GM21717 (cell line): ENCODE data around the gene CCDC85C.

Experiments
- ATAC-seq: cut with Tn5 transposase; IDR thresholded peaks from one replicate; pipeline ENCODE4 v1.9.1; 2021; ENCODE audit warnings: mild to moderate bottlenecking, moderate library complexity; ENCODE audit not compliant: unreplicated experiment

Gene CCDC85C

DNA sequence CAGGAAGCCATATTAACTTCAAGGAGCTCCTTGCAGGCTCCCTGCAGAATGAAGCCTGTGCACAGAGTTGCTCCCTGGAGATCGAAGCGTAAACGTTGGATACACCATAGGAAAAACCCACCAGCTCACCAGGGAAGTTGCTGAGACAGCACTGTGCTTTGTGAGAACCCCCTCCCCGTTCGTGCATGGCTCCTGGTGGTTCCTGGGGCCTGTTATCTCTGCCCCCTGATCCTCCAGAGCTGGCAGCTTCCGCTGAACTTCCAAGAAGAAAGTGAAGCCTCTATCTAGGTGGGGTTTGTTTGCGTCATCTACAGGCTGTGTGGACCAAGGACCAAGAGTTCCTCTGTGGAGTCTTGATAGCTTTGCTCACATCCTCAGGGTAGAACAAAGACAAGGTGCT lies 2.4 kb upstream of the CCDC85C start:
- ATAC-seq: no peak

DNA sequence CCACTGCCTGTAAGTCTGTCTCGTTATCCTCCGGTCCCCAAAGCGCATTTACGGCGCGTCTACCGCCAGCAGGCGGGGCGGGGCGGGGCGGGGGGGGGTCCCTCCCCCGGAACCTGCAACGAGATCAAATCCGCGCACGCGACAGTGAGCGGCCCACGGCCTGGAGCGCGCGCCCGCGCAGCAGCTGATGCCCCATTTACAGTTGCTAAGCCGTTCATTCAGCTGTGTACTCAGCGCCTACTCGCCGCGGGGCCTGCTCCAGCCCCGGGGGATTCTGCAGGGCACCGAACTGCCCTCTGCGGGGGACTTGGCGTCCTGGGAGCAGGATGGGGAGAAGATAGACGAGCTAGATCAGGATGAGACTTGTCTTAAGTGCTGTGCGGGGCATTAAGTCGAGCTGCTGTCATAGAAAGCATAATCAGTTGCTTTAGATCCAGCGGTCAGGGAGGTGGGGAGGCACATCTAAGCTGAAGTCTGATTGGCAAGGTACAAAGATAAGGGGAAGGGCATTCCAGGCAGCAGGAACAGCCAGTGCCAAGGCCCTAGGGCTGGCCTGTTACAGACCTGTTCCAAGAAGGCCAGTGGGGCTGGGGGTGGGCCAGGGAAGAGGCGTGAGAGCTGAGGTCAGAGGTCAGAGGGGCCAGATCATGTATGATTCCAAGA lies 1.4 kb upstream of the CCDC85C start:
- no peak for ATAC-seq

DNA sequence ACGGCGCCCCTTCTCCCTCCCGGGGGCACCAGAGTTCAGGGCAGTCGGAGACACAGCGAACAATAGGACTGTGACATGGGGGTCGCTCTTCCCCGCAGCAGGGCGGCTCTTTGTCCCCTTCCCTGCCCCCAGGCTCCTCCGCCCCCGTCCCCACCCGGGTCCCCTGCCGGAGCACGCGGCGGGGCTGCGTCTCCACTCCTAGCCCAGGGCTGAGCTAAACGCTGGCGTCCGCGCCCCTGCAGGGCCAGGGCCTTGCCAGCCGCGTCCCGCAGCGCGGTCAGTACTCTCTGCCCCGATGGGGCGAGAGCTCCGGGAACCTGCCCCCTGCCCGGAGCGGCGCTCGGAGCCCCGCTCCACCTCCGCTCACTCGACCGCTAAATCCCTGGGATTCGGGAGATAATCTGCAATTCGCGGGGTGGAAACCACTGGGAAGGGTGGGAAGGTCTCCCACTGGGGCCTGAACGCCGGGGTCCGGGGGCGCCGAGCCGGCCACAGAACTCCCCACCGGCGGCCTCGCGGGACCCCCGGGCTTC lies 825 bp upstream of the CCDC85C start:
- ATAC-seq: no peak

DNA sequence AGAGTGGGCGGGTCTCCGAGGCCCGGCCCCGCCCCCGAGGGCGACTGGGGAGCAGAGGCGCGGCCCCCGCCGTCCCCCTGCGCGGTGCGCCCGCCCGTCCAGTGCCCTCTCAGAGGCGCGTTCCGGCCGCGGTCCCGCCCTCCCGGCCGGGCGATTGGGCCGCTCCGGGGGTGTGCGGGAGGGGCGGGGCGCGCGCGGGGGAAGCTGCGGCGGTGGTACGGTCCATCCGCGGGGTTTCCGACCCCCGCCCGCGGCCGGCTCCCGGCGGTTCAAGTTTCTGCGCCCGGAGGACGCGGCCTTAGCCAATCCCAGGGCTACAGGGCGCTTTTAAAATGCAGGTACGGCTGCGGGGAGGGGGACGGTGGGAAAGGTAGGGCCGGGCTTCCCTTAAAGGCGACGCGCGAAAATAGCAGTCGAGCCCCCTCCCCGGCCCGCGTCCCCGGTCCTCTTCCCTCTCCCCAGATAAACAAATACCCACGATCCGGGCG lies 315 bp upstream of the CCDC85C start:
- ATAC-seq: peak; percentile 83

DNA sequence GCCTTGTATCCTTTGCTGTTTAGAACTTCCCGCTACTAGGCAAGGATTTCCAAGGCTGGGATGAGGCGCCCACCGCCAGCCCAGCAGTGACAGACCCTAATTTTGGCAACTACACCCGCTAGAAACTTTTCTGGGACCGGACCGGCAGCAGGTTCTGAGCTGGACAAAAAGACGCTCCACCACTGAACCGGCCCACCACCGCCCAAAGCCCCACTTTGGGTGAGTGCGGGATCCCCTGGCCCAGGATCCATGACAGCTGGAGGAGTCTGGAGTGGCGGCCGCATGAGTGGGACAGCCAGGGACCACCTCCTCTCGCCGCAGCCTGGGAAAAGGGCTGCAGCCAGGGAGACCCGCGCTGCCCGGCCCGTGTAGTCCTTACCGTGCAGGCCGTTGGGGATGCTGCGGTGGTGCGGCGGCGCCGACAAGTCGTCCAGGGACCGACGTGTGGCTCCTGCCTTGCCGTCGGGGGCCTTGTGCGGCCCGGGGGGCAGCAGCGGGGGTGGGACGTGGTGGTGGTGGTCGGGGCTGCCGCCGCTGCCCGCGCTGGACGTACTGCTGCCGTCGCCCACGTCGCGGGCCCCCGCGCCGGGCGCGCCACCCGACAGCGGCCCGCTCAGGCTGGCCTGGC lies 1.1 kb downstream of the CCDC85C start:
- no peak for ATAC-seq

DNA sequence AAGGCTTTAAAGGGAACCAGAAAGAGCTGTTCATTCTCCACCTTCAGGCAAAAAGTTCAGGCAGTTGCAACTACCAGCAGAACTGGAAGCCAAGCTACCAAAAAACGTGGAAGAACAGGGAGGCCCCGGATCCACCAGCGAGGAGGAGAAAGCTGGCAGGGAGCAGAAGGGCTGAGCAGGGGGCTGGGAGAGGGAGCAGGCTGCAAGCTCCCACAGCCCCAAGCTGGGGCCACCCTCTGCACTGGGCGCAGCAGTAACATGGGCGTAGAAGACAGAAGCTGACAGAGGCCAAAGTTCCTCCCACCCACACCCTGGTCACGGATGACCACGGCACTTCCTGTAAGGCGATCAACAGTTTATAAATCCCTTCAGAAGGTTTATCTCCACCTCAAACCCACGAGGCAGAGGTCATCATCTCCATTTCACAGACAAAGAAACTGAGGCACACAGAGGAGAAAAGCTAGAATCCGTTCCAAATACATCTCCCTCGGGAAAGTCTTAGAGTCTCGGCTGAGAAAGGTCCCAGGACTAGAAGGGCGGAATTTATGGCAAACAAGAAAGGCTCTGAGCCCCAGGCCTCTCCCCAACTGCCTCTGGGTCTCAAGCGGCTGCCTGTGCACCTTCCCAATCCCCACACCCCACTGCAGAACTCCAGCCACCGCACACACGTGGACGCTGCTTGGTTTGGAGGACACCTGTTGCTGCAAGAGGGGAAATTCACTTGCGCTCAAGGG lies 1.8 kb downstream of the CCDC85C start:
- ATAC-seq: no peak

DNA sequence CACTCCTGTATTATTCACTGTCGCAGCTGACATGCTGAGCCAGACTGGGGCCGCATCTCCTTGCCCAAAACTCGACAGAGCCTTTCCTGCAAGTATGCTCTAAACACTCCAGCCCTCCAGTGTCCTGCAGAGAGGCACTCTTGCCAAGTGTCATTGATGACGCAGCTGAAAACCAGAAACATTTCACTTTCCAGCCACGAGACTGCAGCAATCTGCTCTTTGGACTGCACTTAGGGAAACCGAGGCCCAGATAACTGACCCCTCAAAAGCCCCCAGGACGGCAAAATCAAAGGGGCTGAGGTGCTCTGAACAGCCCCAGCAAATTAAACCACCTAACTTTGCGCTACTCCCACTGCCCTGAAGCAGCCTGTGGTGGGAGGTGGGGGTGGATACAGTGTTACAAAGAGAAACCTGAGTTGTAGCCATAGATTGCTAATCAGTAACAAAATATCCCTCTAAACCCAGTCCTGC lies 2.6 kb downstream of the CCDC85C start:
- ATAC-seq: no peak

DNA sequence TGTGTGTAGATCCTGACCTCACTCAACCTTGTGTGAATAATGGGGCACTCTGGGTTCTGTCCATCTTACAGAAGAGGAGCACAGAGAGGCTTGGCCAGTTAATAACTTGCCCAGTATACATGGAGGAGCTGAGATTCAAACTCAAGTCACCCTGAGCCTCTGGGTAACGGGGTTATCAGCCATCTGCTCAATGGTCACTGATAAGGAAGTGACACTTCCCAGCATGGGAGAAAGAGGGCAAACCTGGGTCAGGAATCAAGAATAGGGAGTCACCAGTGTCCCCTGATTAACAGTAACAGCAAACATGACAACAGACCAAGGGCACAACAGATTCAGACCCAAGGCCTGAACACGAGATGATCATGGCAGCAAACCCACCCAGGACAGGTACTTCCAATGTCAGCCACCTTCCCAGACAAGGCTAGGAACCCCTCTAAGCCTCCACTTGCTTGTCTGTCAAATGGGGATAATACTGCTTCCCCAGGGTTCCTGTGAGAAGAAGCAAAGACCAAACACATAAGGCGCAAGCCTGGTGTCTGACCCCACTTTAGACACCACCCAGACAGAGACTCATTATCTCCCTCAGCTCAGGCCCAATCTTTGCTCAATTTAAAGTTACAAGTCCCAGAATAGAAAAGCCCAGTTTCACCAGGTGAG lies 3.6 kb downstream of the CCDC85C start:
- no peak for ATAC-seq

DNA sequence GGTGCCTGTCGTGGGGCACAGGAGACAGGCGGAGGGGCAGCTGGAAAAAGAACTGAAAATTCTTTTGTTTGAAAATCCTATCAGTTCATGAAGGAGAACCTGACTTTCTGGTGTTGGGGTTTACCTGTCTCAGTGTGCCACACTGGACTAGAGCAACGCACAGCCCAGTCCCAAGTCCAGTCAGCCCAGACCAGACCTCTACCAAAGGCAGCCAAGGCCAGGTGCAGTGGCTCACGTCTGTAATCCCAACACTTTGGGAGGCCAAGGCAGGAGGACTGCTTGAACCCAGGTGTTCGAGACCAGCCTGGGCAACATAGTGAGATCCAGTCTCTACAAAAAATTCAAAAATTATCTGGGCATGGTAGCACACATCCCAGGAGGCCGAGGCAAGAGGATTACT lies 4.6 kb downstream of the CCDC85C start:
- ATAC-seq: no peak

DNA sequence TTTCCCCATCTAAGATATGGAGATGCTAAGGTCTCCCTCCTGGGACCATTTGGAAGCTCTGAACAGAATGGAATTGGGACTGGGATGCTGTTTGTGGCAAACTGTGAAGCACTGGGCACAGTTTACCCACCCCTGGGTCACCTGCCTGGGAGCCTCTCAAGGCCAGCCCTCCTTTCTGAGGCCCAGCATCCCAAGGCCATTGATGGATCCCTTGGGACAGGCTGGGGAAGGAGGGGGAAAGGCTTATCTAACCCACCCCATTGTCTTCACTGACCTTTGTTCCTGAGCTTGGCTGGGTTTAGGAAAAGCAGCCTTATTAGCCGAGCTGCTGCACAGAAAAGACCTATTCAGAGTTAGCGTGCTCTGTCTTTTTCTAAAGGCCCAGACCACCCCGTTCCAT lies 5.2 kb downstream of the CCDC85C start:
- ATAC-seq: no peak

DNA sequence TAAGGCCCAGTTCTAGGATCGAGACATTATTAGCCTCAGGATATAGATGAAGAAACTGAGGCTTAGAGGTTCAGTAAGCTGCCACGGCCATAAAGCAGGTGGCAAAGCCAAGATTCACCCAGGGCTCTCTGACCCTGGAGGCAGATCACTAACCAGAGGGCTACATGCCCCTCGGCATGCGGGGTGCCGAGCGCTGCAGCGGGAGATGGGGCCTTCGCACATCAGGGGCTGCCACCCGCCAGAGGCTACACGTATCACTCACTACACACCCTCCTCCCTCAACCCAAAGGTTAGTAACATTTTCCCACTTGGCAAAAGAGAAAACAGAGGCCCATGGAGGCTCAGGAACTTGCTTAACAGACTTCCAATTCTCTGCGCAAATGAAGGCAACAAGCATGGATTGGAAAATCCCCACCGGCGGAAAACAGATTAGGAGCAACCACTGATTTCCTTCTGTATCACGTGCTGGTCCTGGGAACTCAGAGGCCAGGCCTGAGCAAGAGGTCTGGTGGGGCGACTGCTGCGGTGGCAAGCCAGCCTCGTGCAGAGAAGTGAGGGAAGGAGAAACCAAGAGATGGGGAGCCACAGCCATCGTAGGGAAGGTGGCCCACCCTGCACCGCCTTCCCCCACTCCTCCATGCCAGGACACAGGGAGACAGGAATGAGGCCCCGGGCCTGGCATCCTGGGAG lies 6.0 kb downstream of the CCDC85C start:
- no peak for ATAC-seq

DNA sequence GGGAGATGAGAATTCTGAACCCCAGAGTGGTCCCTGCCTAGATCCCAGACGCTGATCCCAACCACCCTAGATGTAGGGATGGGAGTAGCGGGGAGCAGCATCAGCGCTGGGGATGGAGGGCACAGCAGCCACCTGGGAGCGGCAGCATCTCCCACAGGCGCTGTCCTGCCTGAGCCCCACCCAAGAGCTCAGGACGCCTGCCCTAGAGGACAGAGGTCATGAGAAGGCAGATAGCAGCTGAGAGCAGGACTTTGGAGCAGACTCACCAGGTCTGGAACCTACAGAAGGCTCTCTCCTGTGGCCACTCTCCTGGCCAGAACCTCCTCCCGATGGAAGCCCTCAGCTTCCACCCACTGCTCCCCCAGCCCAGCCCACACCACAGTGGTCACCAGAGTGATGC lies 7.2 kb downstream of the CCDC85C start:
- ATAC-seq: no peak

DNA sequence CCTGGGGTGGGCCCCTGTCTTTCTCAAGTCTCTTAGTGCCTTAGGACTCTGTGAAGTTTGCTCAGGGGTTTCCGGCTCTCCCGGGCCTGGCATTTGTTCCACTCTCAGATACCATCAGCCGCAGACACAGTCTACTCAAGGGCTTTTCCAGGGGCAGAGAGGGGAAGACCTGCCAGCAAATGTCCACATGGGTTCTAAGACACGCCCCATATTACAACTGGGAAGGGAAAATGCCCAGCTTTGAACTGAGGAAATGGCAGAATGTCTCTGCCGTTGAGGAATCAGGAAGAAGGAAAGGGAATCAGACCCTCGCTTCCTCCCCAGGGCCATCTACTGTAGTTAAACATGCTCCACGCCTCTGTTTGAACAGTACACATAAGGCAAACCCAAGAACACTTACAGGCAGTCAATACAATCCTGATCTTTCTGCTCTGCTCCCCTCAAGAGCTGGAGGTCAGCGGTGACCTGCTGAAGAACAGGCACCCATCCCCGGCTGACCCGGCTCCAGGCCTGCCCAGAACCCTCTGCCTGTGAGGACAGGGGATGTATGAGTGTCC lies 7.9 kb downstream of the CCDC85C start:
- ATAC-seq: no peak

DNA sequence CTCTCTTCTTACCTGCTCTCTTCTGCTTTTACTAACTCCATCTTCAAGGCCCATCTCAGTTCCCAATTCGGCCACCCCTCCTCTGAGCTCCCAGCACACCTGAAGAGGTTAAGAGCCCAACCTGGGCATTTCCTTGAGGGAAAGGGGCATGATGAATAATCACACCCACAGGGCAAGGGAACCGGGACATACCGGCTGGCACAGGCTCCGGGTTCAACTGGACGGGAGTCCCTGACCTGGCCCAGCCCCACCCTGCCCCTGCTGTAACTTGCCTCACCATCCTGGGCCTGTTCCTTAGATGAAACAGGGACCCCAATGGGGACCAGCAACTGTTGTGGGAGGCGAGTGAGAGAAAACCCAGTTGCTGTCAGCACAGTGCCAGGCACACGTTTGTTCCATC lies 8.5 kb downstream of the CCDC85C start:
- no peak for ATAC-seq

DNA sequence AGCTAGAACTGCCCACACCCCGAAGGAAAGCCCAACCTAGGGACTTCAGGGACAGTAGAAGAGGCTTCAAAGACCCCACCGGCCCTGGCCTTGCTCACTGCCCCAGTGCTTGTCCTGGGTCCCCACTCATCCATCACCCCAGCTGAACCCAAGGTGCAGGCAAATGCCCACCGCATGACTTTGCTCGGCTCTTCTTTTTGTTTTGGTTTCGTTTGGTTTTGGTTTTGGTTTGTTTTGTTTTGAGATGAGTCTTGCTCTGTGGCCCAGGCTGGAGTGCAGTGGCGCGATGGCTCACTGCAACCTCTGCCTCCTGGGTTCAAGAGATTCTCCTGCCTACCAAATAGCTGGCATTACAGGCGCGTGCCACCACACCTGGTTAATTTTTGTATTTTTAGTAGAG lies 9.0 kb downstream of the CCDC85C start:
- ATAC-seq: peak; percentile 96

DNA sequence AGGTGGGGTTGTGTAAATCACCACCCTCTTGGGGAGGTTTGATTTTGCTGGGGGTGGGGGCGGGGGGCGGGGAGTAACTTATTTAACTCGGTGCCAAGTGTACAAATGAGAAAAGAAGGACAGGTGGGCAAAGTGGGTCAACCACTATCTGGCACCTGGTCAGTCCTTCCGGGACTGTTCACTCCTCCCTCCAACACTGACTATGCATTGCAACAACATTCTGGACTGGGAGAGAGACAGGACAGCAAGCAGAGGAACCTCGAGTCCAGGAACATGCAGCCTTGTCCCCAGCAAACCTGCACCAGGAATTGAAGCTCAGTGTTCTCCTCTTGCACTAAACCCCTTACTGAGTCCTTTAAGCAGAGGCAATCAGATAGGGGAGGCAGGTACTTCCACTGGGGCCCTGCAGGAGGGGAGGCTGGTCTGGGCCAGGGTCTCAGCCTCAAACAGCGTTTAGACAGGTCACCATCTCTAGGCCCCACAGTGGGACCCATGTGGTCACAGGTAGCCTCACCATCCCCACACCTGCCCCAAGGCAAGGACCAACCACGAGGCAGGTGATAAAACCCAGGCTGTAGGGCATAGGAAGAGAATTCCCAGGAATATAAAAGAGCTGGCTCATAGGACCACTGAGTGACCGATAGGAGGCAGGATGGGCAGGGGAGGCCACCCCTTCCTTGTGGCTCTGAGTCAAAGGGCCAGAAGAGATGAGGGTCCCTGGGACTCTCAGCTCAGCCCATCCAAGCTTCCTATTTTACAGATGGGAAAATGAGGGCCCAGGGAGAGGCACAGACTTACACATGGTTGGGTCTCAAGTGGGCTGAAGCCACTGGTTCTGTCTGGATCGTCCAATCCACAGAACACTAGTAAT lies 9.8 kb downstream of the CCDC85C start:
- no peak for ATAC-seq

DNA sequence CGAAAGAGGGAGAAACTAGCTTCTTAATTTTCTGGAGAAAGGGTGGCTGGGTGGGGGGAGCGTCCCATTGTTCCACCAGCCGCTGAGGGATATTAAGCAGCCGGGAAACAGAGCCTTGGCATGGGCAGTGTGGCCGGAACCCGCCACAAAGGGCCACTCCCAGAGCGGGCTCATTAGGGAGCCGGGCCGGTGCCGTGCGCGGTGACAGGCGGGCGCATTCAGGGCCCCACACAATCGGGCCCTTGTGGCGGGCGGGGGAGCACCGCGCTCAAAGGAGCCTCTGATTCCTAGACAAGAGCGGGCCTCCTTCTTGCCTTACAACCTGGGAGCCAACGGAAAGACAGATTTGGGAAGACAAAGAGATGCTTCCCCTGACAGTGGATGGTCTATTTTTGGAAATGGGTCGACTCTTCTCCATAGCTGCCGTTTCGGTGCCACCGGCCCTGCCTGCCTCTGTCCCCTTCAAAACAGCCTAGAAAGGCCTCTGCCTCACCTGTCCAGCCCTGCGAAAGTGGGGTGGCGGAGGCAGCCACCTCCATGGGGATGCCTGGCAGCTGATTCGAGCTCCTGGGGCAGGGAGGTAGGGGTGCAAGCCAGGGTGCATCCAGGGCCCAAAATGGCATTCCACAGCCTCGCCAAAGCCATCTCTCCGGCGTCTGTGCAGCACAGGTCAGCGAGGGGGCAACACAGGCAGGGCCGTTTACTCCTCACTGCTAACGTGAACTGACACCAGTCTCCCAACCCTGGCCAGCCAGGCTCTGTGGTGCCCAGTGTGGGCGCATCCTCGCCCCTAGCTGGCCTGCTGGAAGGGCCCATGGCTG lies 10.9 kb downstream of the CCDC85C start:
- no peak for ATAC-seq

DNA sequence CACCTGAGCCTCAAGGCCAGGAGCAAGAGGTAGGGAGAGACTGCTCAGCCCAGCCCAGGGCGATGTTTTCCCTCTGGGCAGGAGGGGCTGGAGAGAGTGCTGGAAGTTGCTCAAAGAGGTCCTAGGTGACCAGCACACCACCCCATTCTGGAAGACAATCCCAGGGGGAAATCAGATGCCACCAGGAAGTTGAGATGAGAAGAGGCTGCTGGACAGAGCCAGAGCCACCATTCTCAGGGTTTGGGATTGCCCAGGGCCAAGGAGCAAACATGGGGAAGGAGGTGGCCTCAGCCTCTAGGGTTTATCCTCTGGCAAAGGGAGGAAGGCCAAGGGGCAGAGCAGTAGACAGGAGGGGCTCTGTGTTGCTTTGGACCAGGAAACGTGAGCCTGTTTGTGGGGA lies 11.6 kb downstream of the CCDC85C start:
- ATAC-seq: no peak
